Osteocyte (in vitro differentiated cells): ENCODE measurements around the gene WBP2NL. TPM values are rescaled to one million over a fixed set of nuclear protein-coding genes. Genes with fewer than 3 reads are reported as not detected.

Experiments
- DNase-seq: peaks from one replicate; pipeline ENCODE4 v3.0.0; 2021; ENCODE audit warnings: mixed read lengths; ENCODE audit not compliant: unreplicated experiment; ENCODE audit errors: extremely low spot score
- H3K27ac Mint-ChIP-seq: one replicate; pipeline ENCODE4 v1.8.0; 2021; ENCODE audit warnings: mild to moderate bottlenecking, mixed read lengths; ENCODE audit not compliant: unreplicated experiment
- H3K27me3 Mint-ChIP-seq: one replicate; pipeline ENCODE4 v1.8.0; 2021; ENCODE audit warnings: mixed read lengths; ENCODE audit not compliant: unreplicated experiment
- H3K36me3 Mint-ChIP-seq: one replicate; pipeline ENCODE4 v1.8.0; 2021; ENCODE audit warnings: mixed read lengths; ENCODE audit not compliant: unreplicated experiment
- H3K4me1 Mint-ChIP-seq: one replicate; pipeline ENCODE4 v1.8.0; 2021; ENCODE audit warnings: mixed read lengths; ENCODE audit not compliant: unreplicated experiment
- H3K4me3 Mint-ChIP-seq: one replicate; pipeline ENCODE4 v1.8.0; 2021; ENCODE audit warnings: mild to moderate bottlenecking, moderate library complexity, mixed read lengths; ENCODE audit not compliant: unreplicated experiment
- H3K9me3 Mint-ChIP-seq: one replicate; pipeline ENCODE4 v1.8.0; 2021; ENCODE audit warnings: mixed read lengths; ENCODE audit not compliant: unreplicated experiment
- CTCF ChIP-seq: fragments of 200-600 bp; sonication (generic); IDR thresholded peaks from 2 replicates; pipeline ENCODE4 v1.5.0; 2021; ENCODE audit warnings: antibody characterized with exemption, mild to moderate bottlenecking, moderate library complexity
- total RNA-seq: library from RNA; stranded (reverse); gene quantifications from 2 replicates; pipeline ENCODE4 v1.2.1, GENCODE V29; 2021

WBP2NL gene
- total RNA-seq, 1 donor from 2014 or later, result not detected

DNA sequence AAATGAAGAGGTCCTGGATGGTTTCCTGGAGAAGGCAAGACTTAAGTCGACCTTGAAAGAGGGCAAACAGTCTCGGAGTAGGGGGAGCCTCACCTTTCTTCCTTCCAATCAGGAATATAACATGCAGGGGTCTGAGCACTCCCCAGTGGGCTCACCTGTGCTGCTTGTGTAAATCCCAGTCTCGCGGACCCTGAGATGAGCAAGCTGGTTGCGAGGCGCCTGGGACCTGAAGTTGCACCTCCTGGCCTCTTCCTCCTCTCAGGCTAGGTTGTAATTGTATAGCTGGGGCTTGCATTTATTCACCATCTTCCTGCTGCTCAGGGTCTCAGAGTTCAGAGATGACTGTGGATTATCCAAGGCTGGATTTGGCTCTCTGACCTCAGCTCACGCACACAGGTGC lies 7.5 kb upstream of the WBP2NL start:
- H3K27me3 Mint-ChIP-seq, result peaks cover 19% of the 10 kb centered on the region
- H3K36me3 Mint-ChIP-seq, result no peaks in the 10 kb centered on the region
- no peak overlapping the region for H3K4me3 Mint-ChIP-seq
- no peaks in the 10 kb centered on the region for H3K9me3 Mint-ChIP-seq
- TF ChIP-seq CTCF, result no peak
- DNase-seq, result no peak
- H3K27ac Mint-ChIP-seq, result no peak overlapping the region
- no peaks in the 10 kb centered on the region for H3K4me1 Mint-ChIP-seq

GRCh38 chr22:41992496-41992895 lies 6.1 kb upstream of the WBP2NL start:
- H3K27me3 Mint-ChIP-seq, result peaks cover 26% of the 10 kb centered on the region
- H3K4me3 Mint-ChIP-seq, result no peak overlapping the region
- no peak overlapping the region for H3K27ac Mint-ChIP-seq
- no peaks in the 10 kb centered on the region for H3K4me1 Mint-ChIP-seq
- no peaks in the 10 kb centered on the region for H3K9me3 Mint-ChIP-seq
- DNase-seq, result no peak
- H3K36me3 Mint-ChIP-seq, result no peaks in the 10 kb centered on the region
- TF ChIP-seq CTCF, result no peak

- H3K4me3 Mint-ChIP-seq, result no peak overlapping the region
Observed at GRCh38 chr22:41995211-41995610, 3.4 kb upstream of the WBP2NL start.

GRCh38 chr22:41996826-41997225 lies 1.8 kb upstream of the WBP2NL start:
- peaks cover 44% of the 10 kb centered on the region for H3K27me3 Mint-ChIP-seq
- TF ChIP-seq CTCF, result no peak
- H3K36me3 Mint-ChIP-seq, result no peaks in the 10 kb centered on the region

More at GRCh38 chr22:41995211-41995610, 3.4 kb upstream of the WBP2NL start:
- TF ChIP-seq CTCF, result no peak
- Mint-ChIP-seq H3K27ac (no peak overlapping the region), H3K36me3 (no peaks in the 10 kb centered on the region), H3K4me1 (no peaks in the 10 kb centered on the region), H3K27me3 (peaks cover 31% of the 10 kb centered on the region), H3K9me3 (no peaks in the 10 kb centered on the region)
- no peak for DNase-seq

GRCh38 chr22:42000466-42000865 lies 1.9 kb downstream of the WBP2NL start:
- no peaks in the 10 kb centered on the region for H3K4me1 Mint-ChIP-seq
- H3K27ac Mint-ChIP-seq, result no peak overlapping the region
- H3K36me3 Mint-ChIP-seq, result no peaks in the 10 kb centered on the region
- TF ChIP-seq CTCF, result no peak
- H3K27me3 Mint-ChIP-seq, result peaks cover 52% of the 10 kb centered on the region
- no peak overlapping the region for H3K4me3 Mint-ChIP-seq
- no peak for DNase-seq
- H3K9me3 Mint-ChIP-seq, result no peaks in the 10 kb centered on the region

More at GRCh38 chr22:41996826-41997225, 1.8 kb upstream of the WBP2NL start:
- Mint-ChIP-seq H3K4me1 (no peaks in the 10 kb centered on the region), H3K4me3 (no peak overlapping the region), H3K27ac (no peak overlapping the region), H3K9me3 (no peaks in the 10 kb centered on the region)
- no peak for DNase-seq
